ENCODE measurements around the gene PTPRJ. TPM values are rescaled to one million over a fixed set of nuclear protein-coding genes. Genes with fewer than 3 reads are reported as not detected.
A peak's percentile ranks its signal among the peaks of the same experiment; 100 is the strongest.

PTPRJ gene
- total and polyA plus RNA-seq, 9 of the 15 experiments (the other 6 are each of a cell fraction or from before 2014, with no cell fraction given), result 0.56 to 10.7 (median 4.8) TPM

GRCh38 chr11:48050304-48050703 lies 69.9 kb downstream of the PTPRJ start:
- FAIRE-seq, result no peak
- 80% methylated on average over 3 of the region's 3 CpGs for WGBS (ENCODE audit: insufficient coverage, low coverage, missing lambda C conversion rate)
- BruUV-seq (replicated peaks), result no TSS peak
- H3K9me1 ChIP-seq (ENCODE audit: control insufficient read depth, insufficient read depth, low read length), result no peaks in the 10 kb centered on the region
- no peaks in the 10 kb centered on the region for H4K20me1 ChIP-seq (replicated peaks; ENCODE audit: control insufficient read depth, insufficient read depth, low read length)
- H3K27me3 ChIP-seq (ENCODE audit: control insufficient read depth in 2 of 2, insufficient read depth in 2 of 2, low read length in 2 of 2), result no peaks in the 10 kb centered on the region
- peaks cover 5 to 16% of the 10 kb centered on the region in 2 experiments; a peak in 4 of 5 replicates for H3K4me1 ChIP-seq (replicated peaks in 1 of 2; ENCODE audit: control insufficient read depth in 2 of 2, insufficient read depth in 2 of 2, low read length in 2 of 2)
- H3K27ac ChIP-seq (ENCODE audit: extremely low read depth, low read depth, low read length), result no peak overlapping the region
- no peaks in the 10 kb centered on the region for H3K36me3 ChIP-seq (ENCODE audit: control insufficient read depth, insufficient read depth, low read length)
- no peak overlapping the region for H3K4me2 ChIP-seq (ENCODE audit: insufficient read depth, low read length)
- H3K4me3 ChIP-seq, result no peak overlapping the region
- H3K9me3 ChIP-seq (replicated peaks; ENCODE audit: control insufficient read depth, insufficient read depth, low read depth, low read length), result no peaks in the 10 kb centered on the region
- CTCF ChIA-PET (ENCODE audit: low intra/inter-chr PET ratio), result no interaction called here
- no peak for TF ChIP-seq ATF1 (CRISPR knock-in tag; IDR thresholded peaks at IDR 0.05)
- TF ChIP-seq ATF1 (tag; IDR thresholded peaks at IDR 0.05), result no peak
- no peak overlapping the region for H2AFZ ChIP-seq (ENCODE audit: low read depth, low read length)
- in situ Hi-C loops (cut with MboI), result no loop called here
- intact Hi-C loops (cut with micrococcal nuclease), result no loop called here
- ATAC-seq, result no peak
- no peaks in the 10 kb centered on the region for H3K79me2 ChIP-seq (ENCODE audit: control insufficient read depth, insufficient read depth, low read length)
- POLR2A ChIA-PET, result no interaction called here
- no peak for DNase-seq (ENCODE audit: extremely low read depth in 1 of 4, low spot score in 3 of 4)
- H3K9ac ChIP-seq (ENCODE audit: insufficient read depth in 1 of 2, low read depth in 2 of 2, low read length in 2 of 2), result no peak overlapping the region

- WGBS (ENCODE audit: insufficient coverage, low coverage, missing lambda C conversion rate), result 90% methylated on average over 7 of the region's 7 CpGs
- DNase-seq (ENCODE audit: extremely low read depth in 1 of 4, low spot score in 3 of 4), result no peak
- FAIRE-seq, result no peak
- CTCF ChIA-PET (ENCODE audit: low intra/inter-chr PET ratio), result no interaction called here
- no peak overlapping the region for H3K4me3 ChIP-seq
- no peaks in the 10 kb centered on the region for H3K9me1 ChIP-seq (ENCODE audit: control insufficient read depth, insufficient read depth, low read length)
- no peak overlapping the region for H3K9ac ChIP-seq (ENCODE audit: insufficient read depth in 1 of 2, low read depth in 2 of 2, low read length in 2 of 2)
- intact Hi-C loops (cut with micrococcal nuclease) (no loop called here), in situ Hi-C loops (cut with MboI) (no loop called here)
- no peaks in the 10 kb centered on the region for H3K9me3 ChIP-seq (replicated peaks; ENCODE audit: control insufficient read depth, insufficient read depth, low read depth, low read length)
- BruUV-seq (replicated peaks), result no TSS peak
- no peaks in the 10 kb centered on the region for H3K27me3 ChIP-seq (ENCODE audit: control insufficient read depth in 2 of 2, insufficient read depth in 2 of 2, low read length in 2 of 2)
- no peaks in the 10 kb centered on the region for H3K79me2 ChIP-seq (ENCODE audit: control insufficient read depth, insufficient read depth, low read length)
- no peaks in the 10 kb centered on the region for H3K36me3 ChIP-seq (ENCODE audit: control insufficient read depth, insufficient read depth, low read length)
- TF ChIP-seq ZNF280A (IDR thresholded peaks at IDR 0.05; ENCODE audit: low read depth, partially characterized antibody) (no peak), CEBPB (tag; IDR thresholded peaks at IDR 0.05) (0 out of 2 replicates have a peak, but pooled peaks have one; percentile 7)
- ATAC-seq, result no peak
- H2AFZ ChIP-seq (ENCODE audit: low read depth, low read length), result no peak overlapping the region
- H3K27ac ChIP-seq (ENCODE audit: extremely low read depth, low read depth, low read length), result no peak overlapping the region
- no peaks in the 10 kb centered on the region for H4K20me1 ChIP-seq (replicated peaks; ENCODE audit: control insufficient read depth, insufficient read depth, low read length)
- POLR2A ChIA-PET, result interaction anchor here (0.8 to 1.2 kb wide), 2 partner anchors 13 to 23 kb away, joined by 3 read pairs; no protein-coding TSS in a partner anchor
- H3K4me2 ChIP-seq (ENCODE audit: insufficient read depth, low read length), result no peak overlapping the region
- H3K4me1 ChIP-seq (replicated peaks in 1 of 2; ENCODE audit: control insufficient read depth in 2 of 2, insufficient read depth in 2 of 2, low read length in 2 of 2), result peaks cover 13 to 26% of the 10 kb centered on the region in 2 experiments; a peak in 4 of 5 replicates
These were observed 71.0 kb downstream of the PTPRJ start for GRCh38 chr11:48051217-48051830.

Data from K562 (cell line).